ENCODE measurements around the gene KIRREL3.

DNA sequence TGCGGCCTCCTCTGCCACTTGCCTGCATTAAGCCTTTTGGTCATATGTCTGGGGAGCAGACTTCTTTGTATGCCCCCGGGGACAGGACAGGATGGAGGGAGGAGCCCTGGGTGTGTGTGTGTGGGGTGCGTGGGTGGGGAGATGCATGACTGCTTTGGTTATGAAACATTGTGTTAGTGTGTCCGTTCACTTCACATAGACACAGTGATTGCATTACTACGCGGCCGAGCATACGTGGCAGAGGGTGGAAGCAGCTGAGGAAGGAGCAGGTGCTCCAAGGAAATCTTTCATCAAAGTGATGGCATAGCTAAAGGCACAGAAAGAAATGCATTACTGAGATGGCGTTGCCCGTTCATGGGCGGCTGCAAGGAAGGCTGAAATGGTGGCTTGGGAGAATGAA is 384.7 kb downstream of the KIRREL3 start:
- TF ChIP-seq CEBPB (IDR thresholded peaks at IDR 0.05) (no peak), POLR2A (IDR thresholded peaks at IDR 0.05; ENCODE audit: low read length) (no peak), CHD2 (IDR thresholded peaks at IDR 0.05; ENCODE audit: low read length, partially characterized antibody) (no peak), FOSB (CRISPR knock-in tag; IDR thresholded peaks at IDR 0.05) (no peak), MYC (IDR thresholded peaks at IDR 0.05; ENCODE audit: borderline replicate concordance, low read length) (no peak)
- TF ChIP-seq, protein P1, sequence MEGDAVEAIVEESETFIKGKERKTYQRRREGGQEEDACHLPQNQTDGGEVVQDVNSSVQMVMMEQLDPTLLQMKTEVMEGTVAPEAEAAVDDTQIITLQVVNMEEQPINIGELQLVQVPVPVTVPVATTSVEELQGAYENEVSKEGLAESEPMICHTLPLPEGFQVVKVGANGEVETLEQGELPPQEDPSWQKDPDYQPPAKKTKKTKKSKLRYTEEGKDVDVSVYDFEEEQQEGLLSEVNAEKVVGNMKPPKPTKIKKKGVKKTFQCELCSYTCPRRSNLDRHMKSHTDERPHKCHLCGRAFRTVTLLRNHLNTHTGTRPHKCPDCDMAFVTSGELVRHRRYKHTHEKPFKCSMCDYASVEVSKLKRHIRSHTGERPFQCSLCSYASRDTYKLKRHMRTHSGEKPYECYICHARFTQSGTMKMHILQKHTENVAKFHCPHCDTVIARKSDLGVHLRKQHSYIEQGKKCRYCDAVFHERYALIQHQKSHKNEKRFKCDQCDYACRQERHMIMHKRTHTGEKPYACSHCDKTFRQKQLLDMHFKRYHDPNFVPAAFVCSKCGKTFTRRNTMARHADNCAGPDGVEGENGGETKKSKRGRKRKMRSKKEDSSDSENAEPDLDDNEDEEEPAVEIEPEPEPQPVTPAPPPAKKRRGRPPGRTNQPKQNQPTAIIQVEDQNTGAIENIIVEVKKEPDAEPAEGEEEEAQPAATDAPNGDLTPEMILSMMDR (IDR thresholded peaks at IDR 0.05) = no peak
- TF ChIP-seq, protein P2, sequence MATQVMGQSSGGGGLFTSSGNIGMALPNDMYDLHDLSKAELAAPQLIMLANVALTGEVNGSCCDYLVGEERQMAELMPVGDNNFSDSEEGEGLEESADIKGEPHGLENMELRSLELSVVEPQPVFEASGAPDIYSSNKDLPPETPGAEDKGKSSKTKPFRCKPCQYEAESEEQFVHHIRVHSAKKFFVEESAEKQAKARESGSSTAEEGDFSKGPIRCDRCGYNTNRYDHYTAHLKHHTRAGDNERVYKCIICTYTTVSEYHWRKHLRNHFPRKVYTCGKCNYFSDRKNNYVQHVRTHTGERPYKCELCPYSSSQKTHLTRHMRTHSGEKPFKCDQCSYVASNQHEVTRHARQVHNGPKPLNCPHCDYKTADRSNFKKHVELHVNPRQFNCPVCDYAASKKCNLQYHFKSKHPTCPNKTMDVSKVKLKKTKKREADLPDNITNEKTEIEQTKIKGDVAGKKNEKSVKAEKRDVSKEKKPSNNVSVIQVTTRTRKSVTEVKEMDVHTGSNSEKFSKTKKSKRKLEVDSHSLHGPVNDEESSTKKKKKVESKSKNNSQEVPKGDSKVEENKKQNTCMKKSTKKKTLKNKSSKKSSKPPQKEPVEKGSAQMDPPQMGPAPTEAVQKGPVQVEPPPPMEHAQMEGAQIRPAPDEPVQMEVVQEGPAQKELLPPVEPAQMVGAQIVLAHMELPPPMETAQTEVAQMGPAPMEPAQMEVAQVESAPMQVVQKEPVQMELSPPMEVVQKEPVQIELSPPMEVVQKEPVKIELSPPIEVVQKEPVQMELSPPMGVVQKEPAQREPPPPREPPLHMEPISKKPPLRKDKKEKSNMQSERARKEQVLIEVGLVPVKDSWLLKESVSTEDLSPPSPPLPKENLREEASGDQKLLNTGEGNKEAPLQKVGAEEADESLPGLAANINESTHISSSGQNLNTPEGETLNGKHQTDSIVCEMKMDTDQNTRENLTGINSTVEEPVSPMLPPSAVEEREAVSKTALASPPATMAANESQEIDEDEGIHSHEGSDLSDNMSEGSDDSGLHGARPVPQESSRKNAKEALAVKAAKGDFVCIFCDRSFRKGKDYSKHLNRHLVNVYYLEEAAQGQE (IDR thresholded peaks at IDR 0.05) = no peak

Measured in A549 (cell line).